IPS-20b (cell line): ENCODE results near the gene STK36.

Experiments used
- H3K27ac ChIP-seq: one replicate; pipeline ENCODE4 v1.5.1; 2013; ENCODE audit warnings: low read length
- H3K27me3 ChIP-seq: 2 replicates; pipeline ENCODE4 v1.6.1; 2013; ENCODE audit warnings: mild to moderate bottlenecking, low read length, inconsistent platforms; ENCODE audit not compliant: insufficient read depth
- H3K36me3 ChIP-seq: 2 replicates; pipeline ENCODE4 v1.6.1; 2013; ENCODE audit warnings: low read depth, mild to moderate bottlenecking, inconsistent platforms, low read length, moderate library complexity; ENCODE audit not compliant: insufficient read depth
- H3K4me1 ChIP-seq: 2 replicates; pipeline ENCODE4 v1.6.1; 2013; ENCODE audit warnings: mild to moderate bottlenecking, control low read depth, inconsistent platforms, low read length, moderate library complexity; ENCODE audit not compliant: insufficient read depth
- H3K4me3 ChIP-seq: 2 replicates; pipeline ENCODE4 v1.5.1; 2013; ENCODE audit warnings: mild to moderate bottlenecking, low read length, inconsistent platforms
- H3K9ac ChIP-seq: 2 replicates; pipeline ENCODE4 v1.6.1; 2013; ENCODE audit warnings: low read depth, mild to moderate bottlenecking, inconsistent platforms, low read length, moderate library complexity
- H3K9me3 ChIP-seq: 2 replicates; pipeline ENCODE4 v1.6.1; 2013; ENCODE audit warnings: mild to moderate bottlenecking, low read depth, low read length, inconsistent platforms; ENCODE audit not compliant: insufficient read depth

The STK36 gene, protein sequence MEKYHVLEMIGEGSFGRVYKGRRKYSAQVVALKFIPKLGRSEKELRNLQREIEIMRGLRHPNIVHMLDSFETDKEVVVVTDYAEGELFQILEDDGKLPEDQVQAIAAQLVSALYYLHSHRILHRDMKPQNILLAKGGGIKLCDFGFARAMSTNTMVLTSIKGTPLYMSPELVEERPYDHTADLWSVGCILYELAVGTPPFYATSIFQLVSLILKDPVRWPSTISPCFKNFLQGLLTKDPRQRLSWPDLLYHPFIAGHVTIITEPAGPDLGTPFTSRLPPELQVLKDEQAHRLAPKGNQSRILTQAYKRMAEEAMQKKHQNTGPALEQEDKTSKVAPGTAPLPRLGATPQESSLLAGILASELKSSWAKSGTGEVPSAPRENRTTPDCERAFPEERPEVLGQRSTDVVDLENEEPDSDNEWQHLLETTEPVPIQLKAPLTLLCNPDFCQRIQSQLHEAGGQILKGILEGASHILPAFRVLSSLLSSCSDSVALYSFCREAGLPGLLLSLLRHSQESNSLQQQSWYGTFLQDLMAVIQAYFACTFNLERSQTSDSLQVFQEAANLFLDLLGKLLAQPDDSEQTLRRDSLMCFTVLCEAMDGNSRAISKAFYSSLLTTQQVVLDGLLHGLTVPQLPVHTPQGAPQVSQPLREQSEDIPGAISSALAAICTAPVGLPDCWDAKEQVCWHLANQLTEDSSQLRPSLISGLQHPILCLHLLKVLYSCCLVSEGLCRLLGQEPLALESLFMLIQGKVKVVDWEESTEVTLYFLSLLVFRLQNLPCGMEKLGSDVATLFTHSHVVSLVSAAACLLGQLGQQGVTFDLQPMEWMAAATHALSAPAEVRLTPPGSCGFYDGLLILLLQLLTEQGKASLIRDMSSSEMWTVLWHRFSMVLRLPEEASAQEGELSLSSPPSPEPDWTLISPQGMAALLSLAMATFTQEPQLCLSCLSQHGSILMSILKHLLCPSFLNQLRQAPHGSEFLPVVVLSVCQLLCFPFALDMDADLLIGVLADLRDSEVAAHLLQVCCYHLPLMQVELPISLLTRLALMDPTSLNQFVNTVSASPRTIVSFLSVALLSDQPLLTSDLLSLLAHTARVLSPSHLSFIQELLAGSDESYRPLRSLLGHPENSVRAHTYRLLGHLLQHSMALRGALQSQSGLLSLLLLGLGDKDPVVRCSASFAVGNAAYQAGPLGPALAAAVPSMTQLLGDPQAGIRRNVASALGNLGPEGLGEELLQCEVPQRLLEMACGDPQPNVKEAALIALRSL (N-terminal part only)

DNA sequence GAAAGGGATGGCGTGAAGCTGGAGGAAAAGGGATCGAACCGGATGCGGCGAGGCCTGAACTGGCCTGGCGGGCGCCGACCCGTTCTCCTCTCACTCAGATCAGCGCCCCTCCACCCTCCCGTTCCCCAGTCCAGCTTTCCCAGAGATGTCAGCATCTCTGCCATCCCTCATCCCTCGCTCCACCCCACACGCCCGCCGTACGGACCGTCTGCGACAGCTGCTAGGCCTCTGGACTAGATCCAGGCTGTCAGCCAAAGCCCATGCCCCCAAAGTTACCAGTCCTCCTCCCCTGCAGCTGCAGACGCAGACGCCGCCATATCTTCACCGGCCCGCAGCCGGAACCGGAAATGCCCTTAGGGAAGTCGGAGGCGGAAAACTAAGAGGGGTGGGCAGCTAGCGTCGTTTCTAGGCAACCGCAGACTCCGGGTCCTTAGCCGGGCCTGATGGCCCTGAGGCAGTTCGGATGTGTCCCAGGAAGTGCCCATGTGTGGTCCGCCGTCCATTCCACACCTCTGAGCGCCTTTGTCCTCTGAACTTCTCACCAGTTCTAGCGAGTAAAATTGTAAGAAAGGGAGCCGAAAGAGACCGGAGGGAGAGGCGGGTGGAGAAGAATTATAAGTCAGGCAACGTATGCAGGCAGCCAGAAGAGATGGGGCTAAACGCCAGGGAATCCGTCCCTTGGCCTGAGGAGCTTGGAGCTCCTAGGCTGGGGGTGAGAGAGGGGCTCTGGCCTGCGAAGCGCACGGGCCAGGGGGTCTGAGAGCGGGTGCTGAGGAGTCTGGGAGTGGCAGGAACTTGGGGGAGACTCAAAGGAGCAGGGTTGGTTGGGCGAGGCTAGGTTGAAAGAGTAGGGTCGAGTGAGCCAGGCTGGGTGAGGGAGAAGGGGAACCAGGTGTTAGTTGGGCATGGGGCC lies at the start of gene STK36, which contains the start of gene RNF25:
TSS of gene STK36 (plus strand) at position 433 of the 913 bp plus-strand sequence. CDS start 744 bp downstream, outside the sequence.
TSS of gene RNF25 (minus strand) at position 349 of the 913 bp plus-strand sequence. CDS start at position 317, 32 bp downstream.
- H3K4me1 ChIP-seq = peaks cover 4% of the 10 kb centered on the region; the same call in 1 of the 2 replicates
- H3K27ac ChIP-seq = peak within 1 kb of the TSS; percentile 59
- H3K27me3 ChIP-seq = no peaks in the 10 kb centered on the region
- H3K4me3 ChIP-seq = peak within 1 kb of the TSS; percentile 92
- H3K9ac ChIP-seq = peak within 1 kb of the TSS; percentile 81
- H3K9me3 ChIP-seq = no peaks in the 10 kb centered on the region
- peaks cover 25% of the 10 kb centered on the region for H3K36me3 ChIP-seq

DNA sequence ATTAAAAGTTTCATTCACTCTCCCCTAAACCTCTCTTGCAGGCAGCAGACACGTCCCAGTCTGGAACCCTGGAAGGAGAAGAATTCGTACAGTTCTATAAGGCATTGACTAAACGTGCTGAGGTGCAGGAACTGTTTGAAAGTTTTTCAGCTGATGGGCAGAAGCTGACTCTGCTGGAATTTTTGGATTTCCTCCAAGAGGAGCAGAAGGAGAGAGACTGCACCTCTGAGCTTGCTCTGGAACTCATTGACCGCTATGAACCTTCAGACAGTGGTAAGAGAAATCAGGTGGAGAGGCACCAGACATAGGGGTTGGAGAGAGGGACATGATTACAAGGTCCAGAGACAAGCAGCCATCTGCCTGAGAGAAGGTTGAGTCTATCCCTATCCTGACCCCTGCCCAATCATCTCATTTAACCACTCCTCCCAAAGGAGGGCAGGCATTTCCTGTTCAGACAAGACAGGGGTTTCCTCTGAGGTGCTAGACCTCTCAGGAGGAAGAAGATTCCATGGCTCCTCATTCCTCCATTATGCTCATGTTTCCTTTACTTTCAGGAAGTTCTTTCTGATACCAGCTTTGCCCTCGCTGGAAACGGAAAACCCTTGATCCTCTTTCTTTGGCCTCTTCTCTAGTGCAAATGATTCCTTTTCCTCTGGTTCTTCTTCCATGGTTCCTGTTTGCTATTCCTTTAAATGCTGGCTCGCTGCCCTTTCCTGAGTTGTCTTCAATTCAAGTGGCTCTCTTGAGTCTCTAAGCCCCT lies 49.1 kb upstream of the STK36 start:
- no peaks in the 10 kb centered on the region for H3K9me3 ChIP-seq
- H3K4me3 ChIP-seq = no peak overlapping the region
- H3K9ac ChIP-seq = no peak overlapping the region
- H3K36me3 ChIP-seq = no peaks in the 10 kb centered on the region
- H3K27me3 ChIP-seq = no peaks in the 10 kb centered on the region
- H3K4me1 ChIP-seq = no peaks in the 10 kb centered on the region
- H3K27ac ChIP-seq = no peak overlapping the region

DNA sequence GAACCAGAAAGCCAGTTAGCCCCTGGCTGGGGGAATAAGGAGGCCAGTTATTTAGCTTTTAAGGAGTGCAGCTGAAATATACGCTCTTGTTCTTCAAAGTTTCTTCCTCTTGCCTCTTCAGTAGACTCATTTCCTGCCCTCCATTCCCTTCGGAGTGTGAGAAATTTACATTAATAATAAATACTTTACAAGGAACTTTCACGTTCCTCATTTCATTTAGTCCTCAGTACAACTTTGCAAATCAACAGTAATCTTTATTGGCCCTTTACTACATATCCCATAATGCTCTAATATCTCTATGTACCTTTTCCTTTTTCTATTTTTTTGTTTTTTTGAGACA lies 48.5 kb upstream of the STK36 start:
- Histone ChIP-seq H3K9me3 (no peaks in the 10 kb centered on the region), H3K36me3 (no peaks in the 10 kb centered on the region), H3K27ac (no peak overlapping the region), H3K4me1 (no peaks in the 10 kb centered on the region), H3K4me3 (no peak overlapping the region), H3K27me3 (no peaks in the 10 kb centered on the region), H3K9ac (no peak overlapping the region)

DNA sequence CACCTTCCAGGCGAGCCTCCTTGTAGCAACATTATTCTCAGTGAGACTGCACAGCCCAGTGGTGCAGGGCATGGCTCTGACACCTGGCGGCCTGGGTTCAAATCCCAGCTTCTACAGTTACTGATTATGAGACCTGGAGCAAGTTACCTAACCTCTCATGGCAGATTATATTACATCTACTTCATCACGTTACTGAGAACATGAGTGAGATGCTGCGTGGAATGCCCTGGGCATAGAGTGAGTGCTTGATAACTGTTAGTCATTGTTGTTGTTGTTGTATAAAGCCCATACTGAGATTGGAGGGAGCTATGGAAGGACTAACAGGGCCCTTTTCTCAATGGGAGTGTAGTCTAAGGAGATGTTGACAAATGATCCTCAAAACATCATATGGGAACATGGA lies 45.5 kb upstream of the STK36 start:
- Histone ChIP-seq H3K4me3 (no peak overlapping the region), H3K9me3 (no peaks in the 10 kb centered on the region), H3K9ac (no peak overlapping the region)

DNA sequence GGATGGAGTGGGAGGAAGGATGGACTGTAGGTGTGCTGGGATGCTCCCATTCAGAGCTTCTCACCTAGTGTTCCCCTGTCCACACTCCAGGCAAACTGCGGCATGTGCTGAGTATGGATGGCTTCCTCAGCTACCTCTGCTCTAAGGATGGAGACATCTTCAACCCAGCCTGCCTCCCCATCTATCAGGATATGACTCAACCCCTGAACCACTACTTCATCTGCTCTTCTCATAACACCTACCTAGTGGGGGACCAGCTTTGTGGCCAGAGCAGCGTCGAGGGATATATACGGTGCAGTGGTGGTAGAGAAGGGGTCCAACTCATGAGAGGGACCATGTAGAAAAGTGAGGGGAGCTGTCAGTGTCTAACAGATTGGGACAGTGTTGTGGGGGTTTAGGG lies 43.9 kb upstream of the STK36 start:
- no peak overlapping the region for H3K9ac ChIP-seq
- no peaks in the 10 kb centered on the region for H3K36me3 ChIP-seq
- no peaks in the 10 kb centered on the region for H3K4me1 ChIP-seq
- H3K27ac ChIP-seq = no peak overlapping the region
- no peak overlapping the region for H3K4me3 ChIP-seq
- H3K27me3 ChIP-seq = no peaks in the 10 kb centered on the region
- H3K9me3 ChIP-seq = no peaks in the 10 kb centered on the region

More for the DNA sequence above, 45.5 kb upstream of the STK36 start:
- no peaks in the 10 kb centered on the region for H3K27me3 ChIP-seq
- H3K36me3 ChIP-seq = no peaks in the 10 kb centered on the region
- no peaks in the 10 kb centered on the region for H3K4me1 ChIP-seq
- H3K27ac ChIP-seq = no peak overlapping the region

DNA sequence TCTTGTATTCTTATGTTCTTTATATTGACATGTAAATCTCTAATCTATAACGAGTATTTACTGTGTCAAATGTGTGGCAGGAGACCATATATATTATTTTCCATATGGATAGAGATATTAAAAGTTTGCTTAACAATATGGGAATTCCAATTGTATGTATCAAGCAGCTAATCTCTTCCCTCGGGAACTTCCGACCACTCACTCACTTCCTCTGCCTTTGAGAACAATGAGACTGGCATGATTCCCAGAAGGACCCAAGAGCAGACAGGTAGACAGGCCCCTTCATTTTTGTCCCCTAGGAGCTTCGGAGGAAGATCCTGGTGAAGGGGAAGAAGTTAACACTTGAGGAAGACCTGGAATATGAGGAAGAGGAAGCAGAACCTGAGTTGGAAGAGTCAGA lies 40.0 kb upstream of the STK36 start:
- Histone ChIP-seq H3K9ac (no peak overlapping the region), H3K27me3 (no peaks in the 10 kb centered on the region), H3K36me3 (peaks cover 34% of the 10 kb centered on the region), H3K4me1 (no peaks in the 10 kb centered on the region), H3K27ac (no peak overlapping the region), H3K4me3 (no peak overlapping the region), H3K9me3 (no peaks in the 10 kb centered on the region)

DNA sequence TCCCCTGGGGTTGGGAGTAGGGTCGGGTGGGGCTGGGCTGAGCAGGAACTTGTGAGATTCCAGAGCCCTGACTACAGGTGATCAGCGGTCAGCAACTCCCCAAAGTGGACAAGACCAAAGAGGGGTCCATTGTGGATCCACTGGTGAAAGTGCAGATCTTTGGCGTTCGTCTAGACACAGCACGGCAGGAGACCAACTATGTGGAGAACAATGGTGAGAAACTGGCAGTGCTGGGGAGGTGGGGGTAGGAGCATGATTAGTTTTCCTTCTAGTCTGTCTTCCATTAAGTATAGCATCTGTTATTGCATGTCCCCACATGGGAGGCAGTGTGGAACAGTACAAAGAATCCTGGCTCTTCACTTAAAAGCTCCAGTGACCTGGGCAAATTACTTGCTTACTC lies 36.2 kb upstream of the STK36 start:
- no peak overlapping the region for H3K4me3 ChIP-seq
- H3K4me1 ChIP-seq = no peaks in the 10 kb centered on the region
- peaks cover 71% of the 10 kb centered on the region for H3K36me3 ChIP-seq
- H3K27ac ChIP-seq = no peak overlapping the region
- no peaks in the 10 kb centered on the region for H3K9me3 ChIP-seq
- H3K27me3 ChIP-seq = no peaks in the 10 kb centered on the region
- H3K9ac ChIP-seq = no peak overlapping the region

DNA sequence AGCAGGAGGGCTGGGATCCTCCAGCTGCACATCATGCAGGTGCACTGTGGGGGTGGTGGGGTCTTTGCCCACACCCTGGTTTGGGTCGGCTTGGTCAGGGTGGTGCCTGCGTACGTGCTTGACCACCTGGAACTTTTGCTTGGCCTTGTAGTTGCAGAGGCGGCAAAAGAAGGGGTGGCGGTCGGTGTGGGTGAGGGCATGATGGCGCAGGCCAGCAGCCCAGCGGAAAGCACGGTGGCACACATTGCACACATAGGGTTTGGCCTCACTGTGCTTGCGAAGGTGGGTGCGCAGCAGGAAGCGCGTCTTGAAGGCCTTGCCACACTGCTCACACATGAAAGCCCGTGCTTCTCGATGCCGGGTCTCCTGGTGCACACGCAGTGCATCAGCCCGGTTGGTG lies 33.5 kb upstream of the STK36 start:
- Histone ChIP-seq H3K36me3 (peaks cover 93% of the 10 kb centered on the region), H3K4me1 (no peaks in the 10 kb centered on the region), H3K27ac (no peak overlapping the region), H3K9me3 (no peaks in the 10 kb centered on the region), H3K4me3 (no peak overlapping the region), H3K9ac (no peak overlapping the region), H3K27me3 (no peaks in the 10 kb centered on the region)

DNA sequence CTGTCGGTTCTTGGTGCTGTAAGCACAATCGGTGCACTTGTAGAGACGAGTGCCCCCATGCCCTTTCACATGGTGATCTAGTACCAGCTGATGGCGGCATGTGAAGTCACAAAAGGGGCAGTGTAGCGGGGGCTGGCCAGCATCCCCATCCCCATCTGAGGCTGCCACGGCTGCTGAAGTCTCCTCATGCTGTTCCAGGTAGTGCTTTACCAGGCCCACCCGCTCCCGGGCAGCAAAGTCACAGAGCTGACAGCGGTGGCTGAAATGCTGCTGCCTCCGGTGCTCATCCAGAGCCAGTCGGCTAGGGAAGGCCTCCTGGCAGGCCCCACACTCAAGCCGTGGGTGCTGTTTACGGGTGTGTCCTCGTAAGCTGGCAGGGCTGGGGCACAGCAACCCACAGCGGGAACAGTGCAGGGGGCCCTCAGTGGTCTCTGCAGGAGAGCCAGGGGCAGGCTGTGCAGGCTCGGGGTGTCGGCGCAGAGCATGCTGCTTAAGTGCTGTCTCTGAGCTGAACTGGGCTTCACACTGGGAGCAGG lies 29.7 kb upstream of the STK36 start:
- Histone ChIP-seq H3K9ac (no peak overlapping the region), H3K4me3 (no peak overlapping the region), H3K4me1 (no peaks in the 10 kb centered on the region), H3K9me3 (no peaks in the 10 kb centered on the region), H3K27me3 (no peaks in the 10 kb centered on the region), H3K36me3 (peaks cover 95% of the 10 kb centered on the region), H3K27ac (no peak overlapping the region)

DNA sequence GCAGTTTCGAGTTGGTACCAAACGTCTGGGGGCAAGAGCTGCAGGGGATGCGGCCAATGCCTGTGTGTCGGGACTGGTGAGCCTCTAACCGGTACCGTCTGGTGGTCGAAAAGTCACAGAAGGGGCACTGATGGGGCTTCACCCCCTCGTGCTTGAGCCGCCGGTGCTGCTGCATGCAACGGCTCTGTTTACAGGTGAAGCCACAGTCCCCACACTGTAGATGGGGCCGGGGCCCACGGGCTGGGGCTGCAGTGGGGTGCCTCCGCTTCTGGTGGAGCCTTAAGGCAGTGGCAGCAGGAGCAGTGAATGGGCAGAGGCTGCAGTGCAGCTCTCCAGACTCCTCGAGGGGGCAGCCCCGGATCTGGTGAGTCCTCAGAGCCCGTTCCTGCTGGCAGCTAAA lies 29.1 kb upstream of the STK36 start:
- no peaks in the 10 kb centered on the region for H3K4me1 ChIP-seq
- no peak overlapping the region for H3K27ac ChIP-seq
- H3K9me3 ChIP-seq = no peaks in the 10 kb centered on the region
- no peak overlapping the region for H3K9ac ChIP-seq
- peaks cover 95% of the 10 kb centered on the region for H3K36me3 ChIP-seq
- H3K27me3 ChIP-seq = no peaks in the 10 kb centered on the region
- H3K4me3 ChIP-seq = no peak overlapping the region
